Dendritic cell treated with granulocyte-macrophage colony-stimulating factor and Interleukin-4, amounts not matched to agents 40 ng/mL and 50 ng/mL, for 4 days (primary cell): ENCODE results near the gene PRAC2.

Experiments used
- H3K27ac Mint-ChIP-seq: one replicate; pipeline ENCODE4 v1.8.0; 2022; ENCODE audit warnings: mild to moderate bottlenecking, mixed read lengths
- H3K27me3 Mint-ChIP-seq: one replicate; pipeline ENCODE4 v1.8.0; 2022; ENCODE audit warnings: mild to moderate bottlenecking, mixed read lengths
- H3K36me3 Mint-ChIP-seq: one replicate; pipeline ENCODE4 v1.8.0; 2022; ENCODE audit warnings: low read depth, mixed read lengths
- H3K4me1 Mint-ChIP-seq: one replicate; pipeline ENCODE4 v1.8.0; 2022; ENCODE audit warnings: low read depth, mixed read lengths
- H3K4me3 Mint-ChIP-seq: one replicate; pipeline ENCODE4 v1.8.0; 2022; ENCODE audit warnings: mild to moderate bottlenecking, moderate library complexity, mixed read lengths
- H3K9me3 Mint-ChIP-seq: one replicate; pipeline ENCODE4 v1.8.0; 2022; ENCODE audit warnings: mixed read lengths
- intact Hi-C: fragments of 100-400 bp; cut with micrococcal nuclease; formaldehyde crosslinking; loops from one replicate; pipeline ENCODE4 v1.15.0; 2022

The PRAC2 gene

GRCh38 chr17:48751733-48752398, 28.9 kb downstream of the PRAC2 start:
- Mint-ChIP-seq H3K9me3 (no peaks in the 10 kb centered on the region), H3K27ac (no peak overlapping the region), H3K27me3 (peaks cover 88% of the 10 kb centered on the region), H3K36me3 (no peaks in the 10 kb centered on the region), H3K4me1 (peaks cover 43% of the 10 kb centered on the region), H3K4me3 (no peak overlapping the region)
- intact Hi-C loops: no loop called here

- intact Hi-C loops: no loop called here
- peaks cover 41% of the 10 kb centered on the region for H3K4me1 Mint-ChIP-seq
- H3K27me3 Mint-ChIP-seq: peaks cover 86% of the 10 kb centered on the region
- no peak overlapping the region for H3K27ac Mint-ChIP-seq
- no peak overlapping the region for H3K4me3 Mint-ChIP-seq
- no peaks in the 10 kb centered on the region for H3K36me3 Mint-ChIP-seq
- H3K9me3 Mint-ChIP-seq: no peaks in the 10 kb centered on the region
Observed at GRCh38 chr17:48752399-48753288, 29.7 kb downstream of the PRAC2 start.

- Mint-ChIP-seq H3K27me3 (peaks cover 89% of the 10 kb centered on the region), H3K4me3 (no peak overlapping the region), H3K36me3 (no peaks in the 10 kb centered on the region), H3K27ac (no peak overlapping the region), H3K9me3 (no peaks in the 10 kb centered on the region), H3K4me1 (peaks cover 40% of the 10 kb centered on the region)
- intact Hi-C loops: no loop called here
Observed at GRCh38 chr17:48753794-48754499, 31.0 kb downstream of the PRAC2 start.

DNA sequence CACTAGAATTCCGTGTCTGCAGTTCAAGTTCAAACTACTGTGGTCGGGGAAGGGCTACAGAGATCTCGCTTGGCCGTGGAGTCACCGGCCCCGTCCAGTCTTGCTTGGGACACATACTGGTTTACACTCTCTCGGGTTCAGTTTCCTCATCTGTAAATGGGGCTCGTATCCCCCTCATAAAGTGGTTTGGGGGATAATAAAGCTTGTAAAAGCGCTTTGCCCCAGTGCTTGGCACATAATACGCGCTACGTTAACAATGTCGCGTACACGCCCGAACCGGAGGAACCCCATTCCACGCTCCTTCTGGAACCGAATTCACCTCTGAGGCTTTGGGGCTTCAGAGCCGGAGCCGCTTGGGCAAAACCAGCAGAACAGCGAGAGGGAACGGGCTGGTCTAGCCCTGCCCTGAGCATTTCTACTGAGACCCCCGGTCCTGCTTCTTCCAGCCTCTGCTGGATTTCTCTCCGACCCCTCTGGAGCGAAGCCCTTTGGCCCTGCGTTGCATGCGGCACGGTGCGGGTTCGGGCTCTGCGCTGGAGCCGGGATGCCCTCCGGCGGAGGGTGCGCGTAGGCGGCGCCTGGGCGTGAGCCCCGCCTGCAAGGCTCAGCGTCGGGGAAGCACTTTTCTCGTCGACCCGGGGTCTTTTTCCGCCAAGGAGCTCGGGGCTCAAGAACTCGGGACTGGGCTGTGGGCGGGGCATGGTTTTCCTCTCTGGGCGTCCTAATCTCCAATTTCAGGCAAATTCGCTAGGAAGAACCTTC, 31.7 kb downstream of the PRAC2 start:
- H3K36me3 Mint-ChIP-seq: no peaks in the 10 kb centered on the region
- H3K27ac Mint-ChIP-seq: no peak overlapping the region
- no peaks in the 10 kb centered on the region for H3K9me3 Mint-ChIP-seq
- intact Hi-C loops: no loop called here
- H3K27me3 Mint-ChIP-seq: peaks cover 89% of the 10 kb centered on the region
- no peak overlapping the region for H3K4me3 Mint-ChIP-seq
- peaks cover 40% of the 10 kb centered on the region for H3K4me1 Mint-ChIP-seq

GRCh38 chr17:48755356-48755755, 32.4 kb downstream of the PRAC2 start:
- intact Hi-C loops: no loop called here
- Mint-ChIP-seq H3K27me3 (peaks cover 86% of the 10 kb centered on the region), H3K27ac (no peak overlapping the region), H3K4me1 (peaks cover 40% of the 10 kb centered on the region), H3K36me3 (no peaks in the 10 kb centered on the region), H3K9me3 (no peaks in the 10 kb centered on the region), H3K4me3 (peak overlapping the region; percentile 17)

- Mint-ChIP-seq H3K4me1 (peaks cover 40% of the 10 kb centered on the region), H3K36me3 (no peaks in the 10 kb centered on the region), H3K27ac (no peak overlapping the region), H3K4me3 (no peak overlapping the region), H3K9me3 (no peaks in the 10 kb centered on the region), H3K27me3 (peaks cover 86% of the 10 kb centered on the region)
- intact Hi-C loops: no loop called here
Observed at GRCh38 chr17:48756830-48757251, 33.9 kb downstream of the PRAC2 start.

GRCh38 chr17:48757524-48757961, 34.6 kb downstream of the PRAC2 start:
- intact Hi-C loops: no loop called here
- Mint-ChIP-seq H3K9me3 (no peaks in the 10 kb centered on the region), H3K4me3 (no peak overlapping the region), H3K27me3 (peaks cover 86% of the 10 kb centered on the region), H3K4me1 (peaks cover 40% of the 10 kb centered on the region), H3K36me3 (no peaks in the 10 kb centered on the region), H3K27ac (no peak overlapping the region)

GRCh38 chr17:48759288-48759687, 36.3 kb downstream of the PRAC2 start:
- no peaks in the 10 kb centered on the region for H3K36me3 Mint-ChIP-seq
- no peak overlapping the region for H3K4me3 Mint-ChIP-seq
- H3K27ac Mint-ChIP-seq: no peak overlapping the region
- peaks cover 82% of the 10 kb centered on the region for H3K27me3 Mint-ChIP-seq
- intact Hi-C loops: no loop called here
- no peaks in the 10 kb centered on the region for H3K9me3 Mint-ChIP-seq
- H3K4me1 Mint-ChIP-seq: peaks cover 27% of the 10 kb centered on the region

- Mint-ChIP-seq H3K4me3 (no peak overlapping the region), H3K4me1 (peaks cover 17% of the 10 kb centered on the region), H3K27me3 (peaks cover 75% of the 10 kb centered on the region), H3K27ac (no peak overlapping the region), H3K9me3 (no peaks in the 10 kb centered on the region), H3K36me3 (no peaks in the 10 kb centered on the region)
- intact Hi-C loops: no loop called here
Observed at GRCh38 chr17:48760411-48760810, 37.4 kb downstream of the PRAC2 start.

- Mint-ChIP-seq H3K36me3 (no peaks in the 10 kb centered on the region), H3K27ac (no peak overlapping the region), H3K4me3 (no peak overlapping the region), H3K9me3 (no peaks in the 10 kb centered on the region), H3K4me1 (peaks cover 12% of the 10 kb centered on the region), H3K27me3 (peaks cover 74% of the 10 kb centered on the region)
- intact Hi-C loops: no loop called here
Observed at GRCh38 chr17:48761114-48761513, 38.1 kb downstream of the PRAC2 start.

DNA sequence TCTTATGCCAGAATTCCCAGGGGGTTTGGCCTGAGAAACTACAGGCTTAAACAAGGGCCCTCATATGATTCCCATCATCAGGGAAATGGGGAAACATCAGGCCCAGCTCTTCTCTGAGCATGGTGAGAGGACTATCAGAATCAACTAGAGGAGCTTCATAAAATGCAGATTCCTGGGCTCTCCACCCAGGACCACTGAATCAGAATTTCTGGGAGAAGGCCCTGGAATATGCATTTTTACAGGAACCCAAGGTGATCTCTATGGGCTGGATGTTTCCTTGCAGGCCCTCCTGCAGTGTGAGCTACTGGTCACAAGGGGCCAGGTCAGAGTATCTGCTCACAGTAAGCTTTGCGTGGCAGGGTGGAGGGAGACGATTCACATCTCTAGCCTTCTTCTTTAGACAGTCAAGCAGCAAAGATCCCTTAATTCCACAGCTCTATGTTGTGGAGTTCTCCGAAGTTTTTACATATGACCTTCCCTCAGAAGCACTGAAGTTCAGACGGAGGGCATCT, 44.3 kb downstream of the PRAC2 start:
- no peak overlapping the region for H3K4me3 Mint-ChIP-seq
- peaks cover 8% of the 10 kb centered on the region for H3K4me1 Mint-ChIP-seq
- intact Hi-C loops: no loop called here
- no peaks in the 10 kb centered on the region for H3K9me3 Mint-ChIP-seq
- peaks cover 39% of the 10 kb centered on the region for H3K27me3 Mint-ChIP-seq
- H3K36me3 Mint-ChIP-seq: no peaks in the 10 kb centered on the region
- no peak overlapping the region for H3K27ac Mint-ChIP-seq

DNA sequence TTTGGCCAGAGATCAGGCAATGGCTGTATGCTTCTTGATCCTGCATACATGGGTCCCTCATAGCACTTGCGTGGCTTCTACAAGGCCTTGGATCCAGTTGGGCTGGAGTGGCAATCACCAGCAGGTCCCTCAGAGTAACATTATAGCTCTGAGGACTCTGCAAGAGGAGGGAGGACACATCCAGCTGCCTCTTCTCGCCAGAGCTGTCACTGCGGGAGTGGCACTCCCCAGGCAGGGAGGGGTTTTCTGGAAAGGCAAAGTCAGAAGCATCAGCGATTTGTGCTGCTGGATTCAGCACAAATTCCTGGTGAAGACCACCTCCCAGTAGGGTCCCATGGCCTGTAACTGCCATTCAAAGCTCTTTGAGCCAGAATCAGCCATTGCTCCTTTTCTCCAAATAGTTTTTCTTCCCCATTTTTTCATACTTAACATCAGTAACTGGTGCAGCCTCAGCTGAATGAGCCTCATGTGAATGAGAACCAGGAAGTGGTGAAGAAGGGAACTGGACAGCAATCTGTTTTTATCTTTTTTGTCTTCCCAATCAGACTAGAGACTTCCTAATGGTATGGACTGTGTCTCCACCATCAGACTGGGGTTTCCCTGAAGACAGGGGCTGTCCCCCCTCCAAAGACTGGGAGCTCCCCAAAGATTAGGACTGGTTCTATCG, 46.2 kb downstream of the PRAC2 start:
- intact Hi-C loops: no loop called here
- Mint-ChIP-seq H3K9me3 (no peaks in the 10 kb centered on the region), H3K36me3 (no peaks in the 10 kb centered on the region), H3K4me3 (no peak overlapping the region), H3K4me1 (peaks cover 8% of the 10 kb centered on the region), H3K27me3 (peaks cover 25% of the 10 kb centered on the region), H3K27ac (no peak overlapping the region)

GRCh38 chr17:48770954-48771353, 48.0 kb downstream of the PRAC2 start:
- Mint-ChIP-seq H3K27me3 (peaks cover 28% of the 10 kb centered on the region), H3K4me3 (no peak overlapping the region), H3K9me3 (no peaks in the 10 kb centered on the region), H3K27ac (no peak overlapping the region), H3K36me3 (no peaks in the 10 kb centered on the region), H3K4me1 (peaks cover 8% of the 10 kb centered on the region)
- intact Hi-C loops: no loop called here
